ENCODE data around the gene DENND1A. TPM values are rescaled to one million over a fixed set of nuclear protein-coding genes. Genes with fewer than 3 reads are reported as not detected.

DENND1A gene
- total RNA-seq, 2 experiments from 2014 or later, result 12.8 to 14.8 TPM

DNA sequence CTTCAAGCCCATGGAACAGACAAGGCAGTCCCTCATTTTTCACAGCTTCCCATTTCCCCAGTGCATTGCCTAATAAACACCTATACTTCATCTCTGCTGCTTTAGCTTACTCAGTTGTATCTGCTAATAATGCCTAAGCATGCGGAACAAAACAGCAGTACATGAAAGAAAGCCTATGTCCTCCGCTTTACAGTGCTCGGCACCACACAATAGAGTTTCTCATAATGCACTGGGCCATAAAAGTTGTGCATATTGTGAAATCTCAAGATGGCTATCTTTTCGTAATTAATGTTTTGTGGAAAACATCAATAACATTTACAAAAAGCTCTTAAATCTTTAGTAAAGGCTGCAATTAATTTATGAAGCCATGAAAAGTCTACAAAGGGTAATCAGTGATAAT lies 69.3 kb downstream of the DENND1A start:
- no peak for DNase-seq
- ChIA-PET CTCF (no interaction called here), POLR2A (interaction anchor here (1.2 kb wide), 1 partner anchor 32 kb away, joined by 3 read pairs; no protein-coding TSS in a partner anchor)
- no peaks in the 10 kb centered on the region for H3K4me1 Mint-ChIP-seq
- H3K4me3 Mint-ChIP-seq, result no peak overlapping the region
- no peaks in the 10 kb centered on the region for H3K9me3 Mint-ChIP-seq
- H3K27ac Mint-ChIP-seq, result no peak overlapping the region
- H3K27me3 Mint-ChIP-seq, result no peaks in the 10 kb centered on the region
- H3K36me3 Mint-ChIP-seq (ENCODE audit: low read depth), result no peaks in the 10 kb centered on the region

- ChIA-PET POLR2A (no interaction called here), CTCF (no interaction called here)
- H3K27me3 Mint-ChIP-seq, result no peaks in the 10 kb centered on the region
- no peak overlapping the region for H3K27ac Mint-ChIP-seq
- peaks cover 3% of the 10 kb centered on the region for H3K9me3 Mint-ChIP-seq
- DNase-seq, result no peak
- H3K4me3 Mint-ChIP-seq, result no peak overlapping the region
- H3K36me3 Mint-ChIP-seq (ENCODE audit: low read depth), result peaks cover 8% of the 10 kb centered on the region
- no peaks in the 10 kb centered on the region for H3K4me1 Mint-ChIP-seq
Observed at GRCh38 chr9:123852403-123852802, 77.5 kb downstream of the DENND1A start.

DNA sequence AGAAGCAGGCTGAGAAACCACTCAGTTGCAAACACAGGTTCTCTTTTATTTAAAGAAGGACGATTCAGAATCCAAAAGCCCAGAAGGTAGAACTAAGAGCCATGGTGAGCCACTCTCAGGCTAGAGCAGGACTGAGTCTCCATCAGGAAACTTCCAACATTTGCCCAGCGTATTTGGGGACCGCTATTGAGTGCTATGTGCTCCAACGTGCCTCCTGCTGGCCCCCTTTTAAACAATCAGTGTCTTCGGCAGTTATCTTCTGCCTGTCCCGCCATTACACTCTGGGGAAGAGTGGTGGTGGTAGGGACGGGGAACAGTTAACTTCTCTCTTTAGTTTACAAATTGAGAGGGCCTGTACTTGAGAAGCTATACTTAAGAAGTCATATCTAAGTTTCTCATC lies 78.1 kb downstream of the DENND1A start:
- Mint-ChIP-seq H3K27ac (no peak overlapping the region), H3K4me3 (no peak overlapping the region), H3K27me3 (no peaks in the 10 kb centered on the region), H3K4me1 (no peaks in the 10 kb centered on the region), H3K36me3 (ENCODE audit: low read depth) (peaks cover 11% of the 10 kb centered on the region), H3K9me3 (peaks cover 9% of the 10 kb centered on the region)
- ChIA-PET CTCF (no interaction called here), POLR2A (no interaction called here)
- no peak for DNase-seq

DNA sequence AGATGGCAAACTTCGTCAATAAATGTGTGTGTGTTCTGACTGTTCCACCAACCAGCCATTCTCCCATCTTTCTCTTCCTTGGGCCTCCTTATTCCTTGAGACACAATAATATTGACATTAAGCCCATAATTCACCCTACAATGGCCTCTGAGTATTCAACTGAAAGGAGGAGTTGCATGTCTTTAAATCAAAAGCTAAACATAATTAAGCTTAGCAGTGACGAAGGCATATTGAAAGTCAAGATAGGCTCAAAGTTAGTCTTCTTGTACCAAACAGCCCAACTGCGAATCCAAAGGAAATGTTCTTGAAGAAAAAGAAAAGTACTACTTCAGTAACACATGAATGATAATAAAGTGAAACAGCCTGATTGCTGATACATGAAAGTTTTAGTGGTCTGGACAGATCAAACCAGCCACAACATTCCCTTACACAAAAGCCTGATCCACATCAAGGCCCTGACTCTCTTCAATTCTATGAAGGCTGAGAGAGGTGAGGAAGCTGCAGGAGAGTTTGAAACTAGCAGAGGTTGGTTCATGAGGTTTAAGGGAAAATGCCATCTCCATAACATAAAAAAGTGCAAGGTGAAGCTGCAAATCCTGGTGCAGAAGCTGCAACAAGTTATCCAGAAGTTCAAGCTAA lies 81.4 kb downstream of the DENND1A start:
- no peaks in the 10 kb centered on the region for H3K27me3 Mint-ChIP-seq
- POLR2A ChIA-PET, result no interaction called here
- no peak overlapping the region for H3K27ac Mint-ChIP-seq
- no peak for DNase-seq
- CTCF ChIA-PET, result no interaction called here
- no peaks in the 10 kb centered on the region for H3K4me1 Mint-ChIP-seq
- no peak overlapping the region for H3K4me3 Mint-ChIP-seq
- peaks cover 12% of the 10 kb centered on the region for H3K36me3 Mint-ChIP-seq (ENCODE audit: low read depth)
- H3K9me3 Mint-ChIP-seq, result peaks cover 17% of the 10 kb centered on the region

DNA sequence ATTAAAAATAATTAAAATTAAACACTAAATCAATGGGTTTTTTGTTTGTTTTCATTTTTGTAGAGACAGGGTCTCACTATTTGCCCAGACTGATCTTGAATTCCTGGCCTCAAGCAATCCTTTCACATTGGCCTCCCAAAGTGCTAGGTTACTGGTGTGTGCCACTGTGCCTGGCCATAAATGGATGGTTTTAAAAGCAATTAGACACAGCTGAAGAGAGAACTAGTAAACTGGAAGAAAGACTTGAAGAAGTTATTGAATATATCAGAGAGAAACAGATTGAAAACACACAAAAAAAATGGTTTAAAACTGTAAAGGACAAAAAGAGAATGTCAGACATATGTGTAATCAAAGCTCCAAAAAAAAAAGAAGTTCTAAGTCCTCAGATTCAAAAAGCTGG lies 83.0 kb downstream of the DENND1A start:
- H3K9me3 Mint-ChIP-seq, result peaks cover 29% of the 10 kb centered on the region
- ChIA-PET POLR2A (no interaction called here), CTCF (no interaction called here)
- peaks cover 17% of the 10 kb centered on the region for H3K36me3 Mint-ChIP-seq (ENCODE audit: low read depth)
- H3K27ac Mint-ChIP-seq, result no peak overlapping the region
- no peak overlapping the region for H3K4me3 Mint-ChIP-seq
- no peaks in the 10 kb centered on the region for H3K4me1 Mint-ChIP-seq
- DNase-seq, result no peak
- H3K27me3 Mint-ChIP-seq, result no peaks in the 10 kb centered on the region

GRCh38 chr9:123843703-123844102 lies 86.2 kb downstream of the DENND1A start:
- peaks cover 30% of the 10 kb centered on the region for H3K9me3 Mint-ChIP-seq
- H3K27ac Mint-ChIP-seq, result no peak overlapping the region
- H3K27me3 Mint-ChIP-seq, result no peaks in the 10 kb centered on the region
- no peaks in the 10 kb centered on the region for H3K4me1 Mint-ChIP-seq
- no peak for DNase-seq
- ChIA-PET CTCF (no interaction called here), POLR2A (no interaction called here)
- H3K4me3 Mint-ChIP-seq, result no peak overlapping the region
- H3K36me3 Mint-ChIP-seq (ENCODE audit: low read depth), result peaks cover 17% of the 10 kb centered on the region

GRCh38 chr9:123835821-123836220 lies 94.1 kb downstream of the DENND1A start:
- H3K9me3 Mint-ChIP-seq, result peaks cover 10% of the 10 kb centered on the region
- H3K27ac Mint-ChIP-seq, result no peak overlapping the region
- POLR2A ChIA-PET, result no interaction called here
- H3K4me1 Mint-ChIP-seq, result peaks cover 21% of the 10 kb centered on the region
- CTCF ChIA-PET, result no interaction called here
- no peak overlapping the region for H3K4me3 Mint-ChIP-seq
- no peaks in the 10 kb centered on the region for H3K27me3 Mint-ChIP-seq
- DNase-seq, result no peak
- peaks cover 11% of the 10 kb centered on the region for H3K36me3 Mint-ChIP-seq (ENCODE audit: low read depth)

- H3K27me3 Mint-ChIP-seq, result no peaks in the 10 kb centered on the region
- no peak overlapping the region for H3K4me3 Mint-ChIP-seq
- POLR2A ChIA-PET, result no interaction called here
- CTCF ChIA-PET, result interaction anchor here (0.7 kb wide), 1 partner anchor 1482 kb away, joined by 4 read pairs; no protein-coding TSS in a partner anchor
- no peak for DNase-seq
- H3K36me3 Mint-ChIP-seq (ENCODE audit: low read depth), result peaks cover 11% of the 10 kb centered on the region
- H3K9me3 Mint-ChIP-seq, result peaks cover 13% of the 10 kb centered on the region
- H3K27ac Mint-ChIP-seq, result peak overlapping the region; percentile 2
- H3K4me1 Mint-ChIP-seq, result peaks cover 21% of the 10 kb centered on the region
Observed at GRCh38 chr9:123834889-123835562, 94.9 kb downstream of the DENND1A start.

GRCh38 chr9:123834218-123834888 lies 95.6 kb downstream of the DENND1A start:
- ChIA-PET POLR2A (no interaction called here), CTCF (interaction anchor here (0.7 kb wide), 1 partner anchor 1481 kb away, joined by 4 read pairs; no protein-coding TSS in a partner anchor)
- Mint-ChIP-seq H3K27ac (no peak overlapping the region), H3K4me1 (peaks cover 21% of the 10 kb centered on the region), H3K4me3 (no peak overlapping the region), H3K9me3 (peaks cover 14% of the 10 kb centered on the region), H3K27me3 (no peaks in the 10 kb centered on the region), H3K36me3 (ENCODE audit: low read depth) (peaks cover 13% of the 10 kb centered on the region)
- no peak for DNase-seq

DNA sequence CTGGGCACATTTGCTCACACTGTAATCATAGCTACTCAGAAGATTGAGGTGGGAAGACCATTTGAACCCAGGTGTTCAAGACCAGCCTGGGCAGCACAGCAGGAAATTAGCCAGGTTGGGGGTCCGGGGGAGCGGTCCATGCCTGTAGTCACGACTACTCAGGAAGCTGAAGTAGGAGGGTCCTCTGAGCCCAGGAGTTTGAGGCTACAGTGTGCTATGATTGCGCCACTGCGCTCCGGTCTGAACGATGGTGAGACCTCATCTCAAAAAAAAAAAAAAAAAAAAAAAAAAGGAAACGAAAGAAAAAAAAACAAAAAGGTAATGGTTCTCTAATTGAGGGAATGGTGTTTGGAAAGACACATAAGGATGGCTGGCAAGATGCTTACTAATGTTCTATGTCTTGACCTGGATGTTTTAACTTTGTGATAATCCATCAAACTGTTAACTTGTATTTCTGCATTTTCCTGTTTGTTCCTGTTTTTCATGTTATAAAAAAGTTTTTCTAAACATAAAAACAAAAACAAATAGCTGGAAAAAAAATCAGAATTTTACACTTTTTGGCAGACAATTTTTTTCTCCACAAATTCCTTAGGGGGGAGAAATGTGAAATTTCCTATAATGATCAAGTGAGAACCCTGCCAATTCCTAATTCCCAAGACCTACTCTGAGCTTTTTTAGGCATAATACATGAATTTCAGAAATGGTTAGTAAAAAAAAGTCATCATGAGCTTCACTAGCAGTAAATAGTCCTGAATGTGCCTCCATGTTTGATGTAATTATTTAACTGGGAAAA lies 96.9 kb downstream of the DENND1A start:
- Mint-ChIP-seq H3K36me3 (ENCODE audit: low read depth) (peaks cover 16% of the 10 kb centered on the region), H3K27ac (no peak overlapping the region), H3K4me3 (no peak overlapping the region), H3K9me3 (peaks cover 25% of the 10 kb centered on the region), H3K4me1 (peaks cover 21% of the 10 kb centered on the region), H3K27me3 (no peaks in the 10 kb centered on the region)
- CTCF ChIA-PET, result no interaction called here
- POLR2A ChIA-PET, result no interaction called here
- DNase-seq, result no peak

DNA sequence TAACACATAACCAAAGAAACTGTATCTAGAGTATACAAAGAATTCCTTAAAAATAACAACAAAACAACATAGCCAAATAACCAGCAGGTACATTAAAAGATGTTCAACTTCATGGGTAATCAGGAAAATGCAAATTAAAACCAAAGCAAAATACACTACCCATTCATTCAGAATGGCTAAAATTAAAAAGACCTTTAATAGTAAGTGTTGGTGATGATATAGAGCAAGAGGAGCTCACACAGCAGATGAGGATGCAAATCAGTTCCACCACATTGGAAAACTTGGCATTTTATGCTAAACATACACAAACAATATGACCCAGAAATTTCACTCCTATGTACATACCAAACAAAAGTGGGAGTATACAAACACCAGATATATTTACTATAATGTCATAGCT lies 97.8 kb downstream of the DENND1A start:
- POLR2A ChIA-PET, result no interaction called here
- Mint-ChIP-seq H3K27ac (no peak overlapping the region), H3K36me3 (ENCODE audit: low read depth) (peaks cover 16% of the 10 kb centered on the region), H3K9me3 (peaks cover 32% of the 10 kb centered on the region), H3K4me3 (no peak overlapping the region), H3K27me3 (no peaks in the 10 kb centered on the region), H3K4me1 (peaks cover 21% of the 10 kb centered on the region)
- DNase-seq, result no peak
- CTCF ChIA-PET, result no interaction called here

DNA sequence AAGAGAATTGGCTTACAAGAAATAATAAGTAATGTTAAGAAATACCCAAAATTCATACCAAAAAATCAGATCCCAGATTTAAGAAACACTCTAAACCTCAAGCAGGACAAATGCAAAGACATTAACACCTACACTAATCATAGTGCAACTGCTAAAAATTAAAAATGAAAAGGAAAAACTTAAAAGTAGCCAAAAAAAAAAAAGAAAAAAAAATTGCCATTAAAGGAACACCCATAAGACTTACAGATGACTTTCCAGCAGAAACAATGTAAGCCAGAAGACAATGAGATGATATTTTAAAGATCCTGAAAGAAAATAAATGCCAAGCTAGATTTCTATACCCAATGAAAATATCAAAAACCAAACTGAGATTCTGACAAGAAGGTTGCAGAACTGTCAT lies 101.5 kb downstream of the DENND1A start:
- no peak overlapping the region for H3K27ac Mint-ChIP-seq
- no peaks in the 10 kb centered on the region for H3K4me1 Mint-ChIP-seq
- H3K36me3 Mint-ChIP-seq (ENCODE audit: low read depth), result peaks cover 15% of the 10 kb centered on the region
- no peak for DNase-seq
- no peaks in the 10 kb centered on the region for H3K27me3 Mint-ChIP-seq
- no peak overlapping the region for H3K4me3 Mint-ChIP-seq
- H3K9me3 Mint-ChIP-seq, result peaks cover 34% of the 10 kb centered on the region
- ChIA-PET POLR2A (interaction anchor here (1.0 kb wide), 1 partner anchor 33 kb away, joined by 3 read pairs; no protein-coding TSS in a partner anchor), CTCF (no interaction called here)

- peaks cover 26% of the 10 kb centered on the region for H3K9me3 Mint-ChIP-seq
- no peak overlapping the region for H3K27ac Mint-ChIP-seq
- no peaks in the 10 kb centered on the region for H3K4me1 Mint-ChIP-seq
- peaks cover 8% of the 10 kb centered on the region for H3K36me3 Mint-ChIP-seq (ENCODE audit: low read depth)
- no peak overlapping the region for H3K4me3 Mint-ChIP-seq
- no peak for DNase-seq
- POLR2A ChIA-PET, result no interaction called here
- H3K27me3 Mint-ChIP-seq, result no peaks in the 10 kb centered on the region
- CTCF ChIA-PET, result no interaction called here
Observed at GRCh38 chr9:123825342-123826060, 104.4 kb downstream of the DENND1A start.

Measured in activated CD4-positive, alpha-beta memory T cell treated with anti-CD3 and anti-CD28 coated beads, Interleukin-2, amount 10 ng/mL, durations not matched to agents 7 days and 5 days (primary cell).